Measurements from ENCODE around the gene MYO5A.
A peak's percentile ranks its signal among the peaks of the same experiment; 100 is the strongest.
"Not testable (repeated sequence)": the region's sequence is repeated elsewhere in the genome, so short reads cannot be mapped to it uniquely, and the experiment has no call there.

Gene MYO5A

GRCh38 chr15:52317022-52317421 is 211.7 kb downstream of the MYO5A start:
- no peak for DNase-seq

GRCh38 chr15:52309154-52309548 is 219.5 kb downstream of the MYO5A start:
- no peak for DNase-seq

GRCh38 chr15:52308446-52309153 is 220.1 kb downstream of the MYO5A start:
- no peak for DNase-seq

- no peak for DNase-seq
Observed at GRCh38 chr15:52307847-52308246, 220.8 kb downstream of the MYO5A start.

- DNase-seq = no peak
Observed at GRCh38 chr15:52306270-52306669, 222.4 kb downstream of the MYO5A start.

- DNase-seq = no peak
Observed at GRCh38 chr15:52303093-52303772, 225.4 kb downstream of the MYO5A start.

GRCh38 chr15:52301265-52301847 is 227.3 kb downstream of the MYO5A start:
- no peak for DNase-seq

GRCh38 chr15:52295421-52296001 is 233.2 kb downstream of the MYO5A start, which contains the start of gene MYO5C:
TSS of gene MYO5C (minus strand) at chr15:52295804. CDS start at chr15:52295636, 168 bp downstream.
- DNase-seq = peak; percentile 4

- DNase-seq = no peak
Observed at GRCh38 chr15:52294881-52295420, 233.7 kb downstream of the MYO5A start.

GRCh38 chr15:52292780-52293392 is 235.8 kb downstream of the MYO5A start:
- DNase-seq = no peak

GRCh38 chr15:52291204-52291603 is 237.5 kb downstream of the MYO5A start:
- DNase-seq = no peak

GRCh38 chr15:52290800-52291199 is 237.9 kb downstream of the MYO5A start:
- no peak for DNase-seq

GRCh38 chr15:52290329-52290728 is 238.4 kb downstream of the MYO5A start:
- no peak for DNase-seq

GRCh38 chr15:52289629-52290081 is 239.0 kb downstream of the MYO5A start:
- no peak for DNase-seq

- DNase-seq = no peak
Observed at GRCh38 chr15:52288986-52289385, 239.7 kb downstream of the MYO5A start.

- no peak for DNase-seq
Observed at GRCh38 chr15:52288051-52288942, 240.4 kb downstream of the MYO5A start.

GRCh38 chr15:52287114-52287513 is 241.6 kb downstream of the MYO5A start:
- no peak for DNase-seq

- not testable (repeated sequence) for DNase-seq
Observed at GRCh38 chr15:52285941-52286340, 242.7 kb downstream of the MYO5A start.

- no peak for DNase-seq
Observed at GRCh38 chr15:52284164-52284563, 244.5 kb downstream of the MYO5A start.

GRCh38 chr15:52283281-52283680 is 245.4 kb downstream of the MYO5A start:
- no peak for DNase-seq

- DNase-seq = no peak
Observed at GRCh38 chr15:52282418-52282817, 246.3 kb downstream of the MYO5A start.

All from stimulated activated CD4-positive, alpha-beta T cell treated with anti-CD3 and anti-CD28 coated beads, Interleukin-4, amount 100 ng/mL, for 1 hour (primary cell).